Measurements from ENCODE around the gene EXOSC6.
"Not testable (repeated sequence)": the region's sequence is repeated elsewhere in the genome, so short reads cannot be mapped to it uniquely, and the experiment has no call there.

The EXOSC6 gene

GRCh38 chr16:70200063-70200462 lies 51.7 kb downstream of the EXOSC6 start:
- in situ Hi-C loops (cut with MboI; ENCODE audit: low sequenced_read_pairs): not testable (repeated sequence)

- in situ Hi-C loops (cut with MboI; ENCODE audit: low sequenced_read_pairs): not testable (repeated sequence)
Measured at GRCh38 chr16:70199170-70199569, 52.6 kb downstream of the EXOSC6 start.

GRCh38 chr16:70198666-70199065 lies 53.1 kb downstream of the EXOSC6 start:
- in situ Hi-C loops (cut with MboI; ENCODE audit: low sequenced_read_pairs): not testable (repeated sequence)

- in situ Hi-C loops (cut with MboI; ENCODE audit: low sequenced_read_pairs): not testable (repeated sequence)
Measured at GRCh38 chr16:70198230-70198629, 53.5 kb downstream of the EXOSC6 start.

GRCh38 chr16:70197611-70198010 lies 54.1 kb downstream of the EXOSC6 start:
- in situ Hi-C loops (cut with MboI; ENCODE audit: low sequenced_read_pairs): not testable (repeated sequence)

Measured in HL-60/S4 treated with phorbol 12-myristate 13-acetate at 8.2 ng/mL for 4 days and 3 days (cell line).